ACC112 (cell line): ENCODE results near the gene MAML1.

ENCODE experiments used
- H2AFZ ChIP-seq: fragments of 200-600 bp; sonication (generic); one replicate; pipeline ENCODE4 v1.6.0; 2017; ENCODE audit warnings: antibody characterized with exemption, low read length; ENCODE audit not compliant: unreplicated experiment
- H3K27ac ChIP-seq: fragments of 200-600 bp; sonication (generic); 2 replicates; pipeline ENCODE4 v1.5.1; 2014; ENCODE audit warnings: low read depth, mild to moderate bottlenecking, antibody characterized with exemption, low read length, moderate library complexity
- H3K27me3 ChIP-seq: fragments of 200-600 bp; sonication (generic); 2 replicates; pipeline ENCODE4 v1.6.1; 2014; ENCODE audit warnings: mild to moderate bottlenecking, antibody characterized with exemption, low read length, moderate library complexity, mixed read lengths; ENCODE audit not compliant: insufficient read depth
- H3K36me3 ChIP-seq: fragments of 200-600 bp; sonication (generic); 2 replicates; pipeline ENCODE4 v1.6.1; 2016; ENCODE audit warnings: mild to moderate bottlenecking, antibody characterized with exemption, low read length, moderate library complexity, mixed read lengths; ENCODE audit not compliant: insufficient read depth
- H3K4me1 ChIP-seq: fragments of 200-600 bp; sonication (generic); one replicate; pipeline ENCODE4 v1.6.1; 2016; ENCODE audit warnings: low read length, mixed read lengths; ENCODE audit not compliant: insufficient read depth, unreplicated experiment, control insufficient read depth
- H3K4me3 ChIP-seq: fragments of 200-600 bp; sonication (generic); 2 replicates; pipeline ENCODE4 v1.5.1; 2014; ENCODE audit warnings: mild to moderate bottlenecking, low read depth, low read length
- H3K79me2 ChIP-seq: fragments of 200-600 bp; sonication (generic); one replicate; pipeline ENCODE4 v1.6.0; 2016; ENCODE audit warnings: low read length; ENCODE audit not compliant: control insufficient read depth, unreplicated experiment, insufficient read depth

Gene MAML1

DNA sequence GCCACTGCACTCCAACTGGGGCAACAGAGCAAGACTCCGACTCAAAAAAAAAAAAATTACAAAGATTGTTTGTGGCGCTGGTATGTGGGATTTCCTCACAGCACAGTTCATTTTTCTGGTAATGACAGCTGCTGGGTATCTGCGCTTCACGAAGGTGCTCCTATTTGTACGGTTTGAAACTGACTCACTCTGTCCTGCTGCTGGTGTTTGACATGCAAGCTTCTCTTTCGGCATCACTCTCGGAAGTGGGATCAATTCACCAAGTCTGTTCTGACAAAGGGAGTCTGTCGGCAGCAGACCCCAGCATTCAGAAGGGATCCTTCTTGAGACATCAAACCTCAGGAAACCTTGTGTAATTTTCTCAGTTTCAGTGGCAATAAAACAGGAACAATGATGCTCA, 26.3 kb downstream of the MAML1 start:
- Histone ChIP-seq H3K4me3 (no peak overlapping the region), H3K27ac (no peak overlapping the region), H3K27me3 (no peaks in the 10 kb centered on the region), H2AFZ (no peak overlapping the region), H3K36me3 (no peaks in the 10 kb centered on the region), H3K4me1 (peaks cover 34% of the 10 kb centered on the region), H3K79me2 (peaks cover 60% of the 10 kb centered on the region)

GRCh38 chr5:179759581-179760551, 27.2 kb downstream of the MAML1 start:
- Histone ChIP-seq H3K4me1 (peaks cover 41% of the 10 kb centered on the region), H3K79me2 (peaks cover 54% of the 10 kb centered on the region), H3K27me3 (no peaks in the 10 kb centered on the region), H2AFZ (no peak overlapping the region), H3K36me3 (no peaks in the 10 kb centered on the region), H3K27ac (no peak overlapping the region), H3K4me3 (no peak overlapping the region)

- Histone ChIP-seq H3K27me3 (no peaks in the 10 kb centered on the region), H3K4me3 (0 out of 2 replicates have a peak overlapping the region, but pooled peaks have one; percentile 1), H3K36me3 (no peaks in the 10 kb centered on the region), H3K4me1 (peaks cover 62% of the 10 kb centered on the region), H3K27ac (peak overlapping the region; percentile 38), H2AFZ (no peak overlapping the region), H3K79me2 (peaks cover 53% of the 10 kb centered on the region)
These were observed 29.6 kb downstream of the MAML1 start for GRCh38 chr5:179762079-179762780.

GRCh38 chr5:179762781-179763176, 30.2 kb downstream of the MAML1 start:
- Histone ChIP-seq H3K27ac (peak overlapping the region; percentile 38), H2AFZ (no peak overlapping the region), H3K27me3 (no peaks in the 10 kb centered on the region), H3K36me3 (no peaks in the 10 kb centered on the region), H3K4me1 (peaks cover 62% of the 10 kb centered on the region), H3K4me3 (0 out of 2 replicates have a peak overlapping the region, but pooled peaks have one; percentile 1), H3K79me2 (peaks cover 53% of the 10 kb centered on the region)

GRCh38 chr5:179763215-179763945, 30.8 kb downstream of the MAML1 start:
- Histone ChIP-seq H3K27ac (peak overlapping the region; percentile 38), H3K4me3 (no peak overlapping the region), H2AFZ (no peak overlapping the region), H3K36me3 (no peaks in the 10 kb centered on the region), H3K27me3 (no peaks in the 10 kb centered on the region), H3K4me1 (peaks cover 62% of the 10 kb centered on the region), H3K79me2 (peaks cover 52% of the 10 kb centered on the region)

GRCh38 chr5:179764056-179764455, 31.4 kb downstream of the MAML1 start:
- Histone ChIP-seq H3K27me3 (no peaks in the 10 kb centered on the region), H3K79me2 (peaks cover 52% of the 10 kb centered on the region), H3K36me3 (no peaks in the 10 kb centered on the region), H3K4me3 (no peak overlapping the region), H2AFZ (no peak overlapping the region), H3K4me1 (peaks cover 62% of the 10 kb centered on the region), H3K27ac (peak overlapping the region; percentile 19; the same call in 1 of the 2 replicates)

GRCh38 chr5:179765400-179765799, 32.8 kb downstream of the MAML1 start:
- Histone ChIP-seq H2AFZ (no peak overlapping the region), H3K4me1 (peaks cover 52% of the 10 kb centered on the region), H3K79me2 (peaks cover 42% of the 10 kb centered on the region), H3K36me3 (peaks cover 3% of the 10 kb centered on the region; the same call in 1 of the 2 replicates), H3K27ac (peak overlapping the region; percentile 78), H3K4me3 (peak overlapping the region; percentile 44), H3K27me3 (no peaks in the 10 kb centered on the region)

DNA sequence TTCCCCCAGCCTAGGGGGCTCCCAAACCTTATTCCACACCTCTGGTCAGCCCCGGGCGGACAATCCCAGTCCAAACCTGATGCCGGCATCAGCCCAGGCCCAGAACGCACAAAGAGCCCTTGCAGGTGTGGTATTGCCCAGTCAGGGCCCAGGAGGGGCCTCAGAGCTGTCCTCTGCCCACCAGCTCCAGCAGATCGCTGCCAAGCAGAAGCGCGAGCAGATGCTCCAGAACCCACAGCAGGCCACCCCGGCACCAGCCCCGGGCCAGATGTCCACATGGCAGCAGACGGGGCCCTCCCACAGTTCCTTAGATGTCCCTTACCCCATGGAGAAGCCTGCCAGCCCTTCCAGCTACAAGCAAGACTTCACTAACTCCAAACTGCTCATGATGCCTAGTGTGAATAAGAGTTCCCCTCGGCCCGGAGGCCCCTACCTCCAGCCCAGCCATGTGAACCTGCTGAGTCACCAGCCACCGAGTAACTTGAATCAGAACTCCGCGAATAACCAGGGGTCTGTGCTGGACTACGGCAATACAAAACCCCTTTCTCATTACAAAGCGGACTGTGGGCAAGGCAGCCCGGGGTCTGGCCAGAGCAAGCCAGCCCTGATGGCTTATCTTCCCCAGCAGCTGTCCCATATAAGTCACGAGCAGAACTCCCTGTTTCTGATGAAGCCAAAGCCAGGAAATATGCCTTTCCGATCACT, 33.6 kb downstream of the MAML1 start:
- H3K4me3 ChIP-seq, result peak overlapping the region; percentile 41
- H3K4me1 ChIP-seq, result peaks cover 52% of the 10 kb centered on the region
- H3K36me3 ChIP-seq, result peaks cover 9% of the 10 kb centered on the region; the same call in 1 of the 2 replicates
- H3K79me2 ChIP-seq, result peaks cover 40% of the 10 kb centered on the region
- H3K27ac ChIP-seq, result peak overlapping the region; percentile 78
- H2AFZ ChIP-seq, result no peak overlapping the region
- no peaks in the 10 kb centered on the region for H3K27me3 ChIP-seq

GRCh38 chr5:179766726-179767455, 34.3 kb downstream of the MAML1 start:
- Histone ChIP-seq H3K27me3 (no peaks in the 10 kb centered on the region), H3K4me3 (peak overlapping the region; percentile 14; the same call in 1 of the 2 replicates), H3K4me1 (peaks cover 47% of the 10 kb centered on the region), H3K27ac (peak overlapping the region; percentile 78), H3K79me2 (peaks cover 40% of the 10 kb centered on the region), H3K36me3 (peaks cover 17% of the 10 kb centered on the region; the same call in 1 of the 2 replicates), H2AFZ (no peak overlapping the region)
